ENCODE measurements around the gene HGS. TPM values are rescaled to one million over a fixed set of nuclear protein-coding genes. Genes with fewer than 3 reads are reported as not detected.

Gene HGS
- total RNA-seq, 1 donor from 2014 or later, result 142 TPM

GRCh38 chr17:81656118-81656743 lies 27.6 kb upstream of the HGS start, which contains the start of gene PDE6G:
Gene PDE6G (minus strand): TSS chr17:81656542. CDS start chr17:81653305, 3,237 bp downstream.
- no peak within 1 kb of the TSS for H3K27ac Mint-ChIP-seq (ENCODE audit: unreplicated experiment)
- no peak for DNase-seq (ENCODE audit: low spot score)
- peaks cover 12% of the 10 kb centered on the region for H3K27me3 Mint-ChIP-seq (ENCODE audit: unreplicated experiment)
- no peak for TF ChIP-seq CTCF (IDR thresholded peaks at IDR 0.05; ENCODE audit: unreplicated experiment)
- H3K4me3 Mint-ChIP-seq (ENCODE audit: unreplicated experiment), result no peak within 1 kb of the TSS
- peaks cover 10% of the 10 kb centered on the region for H3K4me1 Mint-ChIP-seq (ENCODE audit: unreplicated experiment)
- no peaks in the 10 kb centered on the region for H3K36me3 Mint-ChIP-seq (ENCODE audit: low read depth, unreplicated experiment)
- H3K9me3 Mint-ChIP-seq (ENCODE audit: unreplicated experiment), result no peaks in the 10 kb centered on the region

- no peak for DNase-seq (ENCODE audit: low spot score)
- no peaks in the 10 kb centered on the region for H3K9me3 Mint-ChIP-seq (ENCODE audit: unreplicated experiment)
These were observed 27.0 kb upstream of the HGS start for GRCh38 chr17:81656835-81657234.

GRCh38 chr17:81659038-81659437 lies 24.8 kb upstream of the HGS start:
- no peaks in the 10 kb centered on the region for H3K9me3 Mint-ChIP-seq (ENCODE audit: unreplicated experiment)
- no peaks in the 10 kb centered on the region for H3K27me3 Mint-ChIP-seq (ENCODE audit: unreplicated experiment)
- peaks cover 8% of the 10 kb centered on the region for H3K4me1 Mint-ChIP-seq (ENCODE audit: unreplicated experiment)
- no peak overlapping the region for H3K4me3 Mint-ChIP-seq (ENCODE audit: unreplicated experiment)
- no peaks in the 10 kb centered on the region for H3K36me3 Mint-ChIP-seq (ENCODE audit: low read depth, unreplicated experiment)
- H3K27ac Mint-ChIP-seq (ENCODE audit: unreplicated experiment), result no peak overlapping the region
- DNase-seq (ENCODE audit: low spot score), result no peak
- no peak for TF ChIP-seq CTCF (IDR thresholded peaks at IDR 0.05; ENCODE audit: unreplicated experiment)

More at GRCh38 chr17:81656835-81657234, 27.0 kb upstream of the HGS start:
- no peak for TF ChIP-seq CTCF (IDR thresholded peaks at IDR 0.05; ENCODE audit: unreplicated experiment)
- H3K27me3 Mint-ChIP-seq (ENCODE audit: unreplicated experiment), result peaks cover 12% of the 10 kb centered on the region
- no peaks in the 10 kb centered on the region for H3K36me3 Mint-ChIP-seq (ENCODE audit: low read depth, unreplicated experiment)
- H3K4me3 Mint-ChIP-seq (ENCODE audit: unreplicated experiment), result no peak overlapping the region
- peaks cover 8% of the 10 kb centered on the region for H3K4me1 Mint-ChIP-seq (ENCODE audit: unreplicated experiment)
- no peak overlapping the region for H3K27ac Mint-ChIP-seq (ENCODE audit: unreplicated experiment)

DNA sequence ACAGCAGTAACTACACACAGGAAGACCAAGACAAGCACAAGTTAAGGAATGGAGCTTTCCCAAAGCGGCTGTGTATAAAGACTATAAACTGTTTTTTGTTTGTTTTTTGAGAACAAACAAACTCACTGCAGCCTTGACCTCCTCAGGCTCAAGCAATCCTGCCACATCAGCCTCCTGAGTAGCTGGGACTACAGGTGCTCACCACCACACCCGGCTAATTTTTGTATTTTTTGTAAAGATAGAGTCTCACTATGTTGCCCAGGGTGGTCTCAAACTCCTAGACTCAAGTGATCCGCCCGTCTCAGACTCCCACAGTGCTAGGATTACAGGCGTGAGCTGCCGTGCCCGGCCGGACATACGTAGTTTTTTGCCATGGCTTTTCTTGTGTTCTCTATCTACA lies 23.4 kb upstream of the HGS start:
- no peak for DNase-seq (ENCODE audit: low spot score)
- Mint-ChIP-seq H3K27ac (ENCODE audit: unreplicated experiment) (no peak overlapping the region), H3K9me3 (ENCODE audit: unreplicated experiment) (no peaks in the 10 kb centered on the region), H3K4me1 (ENCODE audit: unreplicated experiment) (peaks cover 8% of the 10 kb centered on the region), H3K4me3 (ENCODE audit: unreplicated experiment) (no peak overlapping the region), H3K36me3 (ENCODE audit: low read depth, unreplicated experiment) (no peaks in the 10 kb centered on the region), H3K27me3 (ENCODE audit: unreplicated experiment) (no peaks in the 10 kb centered on the region)
- no peak for TF ChIP-seq CTCF (IDR thresholded peaks at IDR 0.05; ENCODE audit: unreplicated experiment)

DNA sequence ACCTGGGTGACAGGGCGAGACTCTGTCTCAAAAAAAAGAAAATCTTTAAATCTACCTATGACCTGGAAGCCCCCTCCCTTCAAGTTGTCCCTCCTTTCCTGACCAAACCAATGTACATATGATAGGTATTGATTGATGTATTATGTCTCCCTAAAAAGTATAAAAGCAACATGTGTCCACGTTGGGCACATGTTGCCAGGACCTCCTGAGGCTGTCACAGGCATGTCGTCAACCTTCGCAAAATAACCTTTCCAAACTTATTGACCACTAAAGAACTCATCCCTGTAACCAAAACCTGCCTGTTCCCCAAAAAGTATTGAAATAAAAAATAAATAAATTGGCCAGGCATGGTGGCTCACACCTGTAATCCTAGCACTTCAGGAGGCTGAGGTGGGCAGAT lies 21.8 kb upstream of the HGS start:
- Mint-ChIP-seq H3K36me3 (ENCODE audit: low read depth, unreplicated experiment) (peaks cover 7% of the 10 kb centered on the region), H3K9me3 (ENCODE audit: unreplicated experiment) (no peaks in the 10 kb centered on the region), H3K4me3 (ENCODE audit: unreplicated experiment) (no peak overlapping the region), H3K27ac (ENCODE audit: unreplicated experiment) (no peak overlapping the region), H3K27me3 (ENCODE audit: unreplicated experiment) (no peaks in the 10 kb centered on the region), H3K4me1 (ENCODE audit: unreplicated experiment) (peaks cover 8% of the 10 kb centered on the region)
- TF ChIP-seq CTCF (IDR thresholded peaks at IDR 0.05; ENCODE audit: unreplicated experiment), result no peak
- DNase-seq (ENCODE audit: low spot score), result no peak
